HUES48 (cell line): Measurements from ENCODE around the gene FUBP1.
A peak's percentile ranks its signal among the peaks of the same experiment; 100 is the strongest.
"Not testable (repeated sequence)": the region's sequence is repeated elsewhere in the genome, so short reads cannot be mapped to it uniquely, and the experiment has no call there.

Source experiments
- H3K27ac ChIP-seq: one replicate; pipeline ENCODE4 v1.7.0; 2013; ENCODE audit warnings: low read depth, low read length, inconsistent platforms
- H3K27me3 ChIP-seq: 2 replicates; pipeline ENCODE4 v1.6.1; 2013; ENCODE audit warnings: mild to moderate bottlenecking, low read length; ENCODE audit not compliant: control insufficient read depth, insufficient read depth
- H3K36me3 ChIP-seq: 2 replicates; pipeline ENCODE4 v1.6.1; 2013; ENCODE audit warnings: low read length; ENCODE audit not compliant: control insufficient read depth, insufficient read depth
- H3K4me1 ChIP-seq: 2 replicates; pipeline ENCODE4 v1.6.1; 2013; ENCODE audit warnings: mild to moderate bottlenecking, low read length; ENCODE audit not compliant: control insufficient read depth, insufficient read depth
- H3K4me3 ChIP-seq: 2 replicates; pipeline ENCODE4 v1.5.1; 2013; ENCODE audit warnings: mild to moderate bottlenecking, low read depth, low read length
- H3K9ac ChIP-seq: 2 replicates; pipeline ENCODE4 v1.6.1; 2013; ENCODE audit warnings: mild to moderate bottlenecking, low read depth, low read length, moderate library complexity
- H3K9me3 ChIP-seq: 2 replicates; pipeline ENCODE4 v1.6.1; 2013; ENCODE audit warnings: low read length; ENCODE audit not compliant: control insufficient read depth, insufficient read depth

Gene FUBP1

GRCh38 chr1:78004719-78005447 lies 26.0 kb upstream of the FUBP1 start, which contains the start of gene DNAJB4:
TSS of gene DNAJB4 (plus strand) at chr1:78004939. CDS start at chr1:78005111, 172 bp downstream.
- Histone ChIP-seq H3K4me3 (peak within 1 kb of the TSS; percentile 60), H3K4me1 (peaks cover 12% of the 10 kb centered on the region), H3K9me3 (no peaks in the 10 kb centered on the region), H3K27me3 (no peaks in the 10 kb centered on the region), H3K27ac (peak within 1 kb of the TSS; percentile 97), H3K36me3 (no peaks in the 10 kb centered on the region), H3K9ac (peak within 1 kb of the TSS; percentile 89)

- H3K4me1 ChIP-seq, result peaks cover 12% of the 10 kb centered on the region
Measured at GRCh38 chr1:78003882-78004718, 25.2 kb upstream of the FUBP1 start.

GRCh38 chr1:78003070-78003746 lies 24.3 kb upstream of the FUBP1 start:
- Histone ChIP-seq H3K27ac (peak overlapping the region; percentile 50), H3K36me3 (no peaks in the 10 kb centered on the region), H3K9me3 (no peaks in the 10 kb centered on the region), H3K27me3 (no peaks in the 10 kb centered on the region), H3K4me1 (peaks cover 12% of the 10 kb centered on the region), H3K9ac (no peak overlapping the region), H3K4me3 (no peak overlapping the region; the same call in 1 of the 2 replicates)

More at GRCh38 chr1:78003882-78004718, 25.2 kb upstream of the FUBP1 start:
- Histone ChIP-seq H3K9ac (peak overlapping the region; percentile 89), H3K36me3 (no peaks in the 10 kb centered on the region), H3K4me3 (peak overlapping the region; percentile 60), H3K27ac (peak overlapping the region; percentile 97), H3K9me3 (no peaks in the 10 kb centered on the region), H3K27me3 (no peaks in the 10 kb centered on the region)

GRCh38 chr1:78000536-78000935 lies 21.7 kb upstream of the FUBP1 start:
- not testable (repeated sequence) for H3K9ac ChIP-seq, H3K27ac ChIP-seq, H3K27me3 ChIP-seq, H3K4me3 ChIP-seq, H3K36me3 ChIP-seq, H3K9me3 ChIP-seq
- H3K4me1 ChIP-seq, result peaks cover 12% of the 10 kb centered on the region

- Histone ChIP-seq H3K9me3 (no peaks in the 10 kb centered on the region), H3K36me3 (peaks cover 24% of the 10 kb centered on the region)
Measured at GRCh38 chr1:77996734-77997133, 17.9 kb upstream of the FUBP1 start.

GRCh38 chr1:77994117-77994705 lies 15.3 kb upstream of the FUBP1 start:
- Histone ChIP-seq H3K9me3 (no peaks in the 10 kb centered on the region), H3K36me3 (peaks cover 27% of the 10 kb centered on the region), H3K9ac (no peak overlapping the region), H3K4me1 (peaks cover 7% of the 10 kb centered on the region; the same call in 1 of the 2 replicates), H3K4me3 (no peak overlapping the region), H3K27ac (no peak overlapping the region), H3K27me3 (no peaks in the 10 kb centered on the region)

More at GRCh38 chr1:77996734-77997133, 17.9 kb upstream of the FUBP1 start:
- H3K27ac ChIP-seq, result no peak overlapping the region
- no peaks in the 10 kb centered on the region for H3K4me1 ChIP-seq
- H3K4me3 ChIP-seq, result no peak overlapping the region
- no peak overlapping the region for H3K9ac ChIP-seq
- H3K27me3 ChIP-seq, result no peaks in the 10 kb centered on the region

- Histone ChIP-seq H3K27me3 (no peaks in the 10 kb centered on the region), H3K4me3 (no peak overlapping the region), H3K9me3 (no peaks in the 10 kb centered on the region), H3K9ac (no peak overlapping the region), H3K36me3 (peaks cover 27% of the 10 kb centered on the region), H3K4me1 (peaks cover 7% of the 10 kb centered on the region; the same call in 1 of the 2 replicates), H3K27ac (no peak overlapping the region)
Measured at GRCh38 chr1:77991638-77992037, 12.8 kb upstream of the FUBP1 start.

GRCh38 chr1:77990629-77991204 lies 11.8 kb upstream of the FUBP1 start:
- Histone ChIP-seq H3K9me3 (no peaks in the 10 kb centered on the region), H3K27me3 (no peaks in the 10 kb centered on the region), H3K27ac (no peak overlapping the region), H3K4me3 (no peak overlapping the region), H3K9ac (no peak overlapping the region), H3K4me1 (peaks cover 10% of the 10 kb centered on the region; the same call in 1 of the 2 replicates), H3K36me3 (peaks cover 27% of the 10 kb centered on the region)

GRCh38 chr1:77989744-77990143 lies 10.9 kb upstream of the FUBP1 start:
- Histone ChIP-seq H3K27ac (no peak overlapping the region), H3K36me3 (peaks cover 21% of the 10 kb centered on the region), H3K9me3 (no peaks in the 10 kb centered on the region), H3K4me1 (peaks cover 10% of the 10 kb centered on the region; the same call in 1 of the 2 replicates), H3K27me3 (no peaks in the 10 kb centered on the region), H3K9ac (no peak overlapping the region), H3K4me3 (no peak overlapping the region)

GRCh38 chr1:77987919-77988318 lies 9.0 kb upstream of the FUBP1 start:
- Histone ChIP-seq H3K4me3 (no peak overlapping the region), H3K27me3 (no peaks in the 10 kb centered on the region), H3K9me3 (no peaks in the 10 kb centered on the region), H3K27ac (no peak overlapping the region), H3K9ac (no peak overlapping the region), H3K4me1 (peaks cover 16% of the 10 kb centered on the region), H3K36me3 (peaks cover 20% of the 10 kb centered on the region; the same call in 1 of the 2 replicates)
